ENCODE measurements around the gene SIGLEC10. TPM values are rescaled to one million over a fixed set of nuclear protein-coding genes. Genes with fewer than 3 reads are reported as not detected.

SIGLEC10 gene
- polyA plus RNA-seq, 4 donors = 1.3 to 10.0 (median 2.2) TPM

DNA sequence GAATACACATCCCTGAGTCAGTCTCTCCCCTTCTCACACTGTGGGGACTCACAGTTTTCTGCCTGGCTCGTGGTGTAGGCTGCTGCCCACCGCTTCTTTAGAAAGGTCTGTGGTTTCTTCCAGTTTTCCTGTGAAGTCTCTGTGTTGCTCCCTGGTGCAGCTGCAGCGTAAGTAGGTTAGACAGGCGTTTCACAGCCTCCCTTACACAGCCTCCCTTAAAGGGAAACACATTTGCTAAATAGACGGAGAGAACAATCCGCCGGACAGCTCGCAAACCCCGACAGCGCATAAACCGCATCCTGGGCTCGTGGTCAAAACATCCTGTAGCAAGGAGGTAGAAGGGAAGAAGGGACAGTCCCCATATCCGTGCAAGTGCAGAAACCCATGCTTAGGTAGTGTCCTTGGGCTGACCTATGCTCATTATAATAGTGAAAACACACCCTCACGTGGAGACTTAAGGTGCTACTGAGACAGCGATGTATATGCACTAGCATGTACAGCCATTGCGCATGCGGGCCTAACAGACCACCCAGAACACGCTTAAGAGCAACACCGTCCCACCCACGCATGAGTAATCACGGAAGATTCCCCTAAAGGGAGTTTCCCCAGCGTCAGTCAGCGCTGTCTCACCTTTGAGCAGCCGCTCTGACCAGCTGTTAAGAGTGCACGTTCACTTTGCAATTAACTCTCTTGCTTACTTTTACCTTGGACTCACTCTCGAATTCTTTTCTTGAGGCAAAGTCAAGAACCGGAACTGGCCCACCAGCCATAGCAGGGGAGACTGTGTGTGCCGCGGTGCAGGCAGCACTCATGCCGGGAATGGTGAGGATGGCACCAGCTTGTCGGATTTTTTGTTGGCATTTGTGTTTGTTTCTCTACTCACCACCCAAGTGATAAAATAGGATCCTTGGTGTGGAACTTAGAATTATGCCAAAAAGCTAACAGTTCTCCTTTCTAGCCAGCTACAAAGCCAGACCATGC is 24.3 kb upstream of the SIGLEC10 start:
- peak overlapping the region in 1 of 3 donors; percentile 41 for H3K27ac ChIP-seq (ENCODE audit: low read depth in 1 of 3, low read length in 2 of 3)
- H3K36me3 ChIP-seq (ENCODE audit: control insufficient read depth in 3 of 3, insufficient read depth in 2 of 3, low read depth in 1 of 3, low read length in 3 of 3) = no peaks in the 10 kb centered on the region
- FAIRE-seq (no peak), DNase-seq (peak in 1 of 2 donors; percentile 57)
- H3K9me3 ChIP-seq (ENCODE audit: control insufficient read depth in 2 of 2, insufficient read depth in 1 of 2, low read depth in 1 of 2, low read length in 1 of 2) = no peaks in the 10 kb centered on the region
- 45 to 63% (median 56%) methylated on average over 31 of the region's 31 CpGs for WGBS, 3 donors
- peak overlapping the region in 1 of 3 donors; percentile 5 for H3K4me3 ChIP-seq (ENCODE audit: low read depth in 1 of 3, low read length in 3 of 3)
- H3K4me1 ChIP-seq (ENCODE audit: control insufficient read depth in 3 of 3, insufficient read depth in 2 of 3, low read depth in 1 of 3, low read length in 2 of 3) = peaks cover 0 to 3% (median 0%) of the 10 kb centered on the region in 3 donors
- H3K27me3 ChIP-seq (ENCODE audit: control insufficient read depth in 3 of 3, insufficient read depth in 3 of 3, low read length in 3 of 3) = peaks cover 0 to 5% (median 0%) of the 10 kb centered on the region in 3 donors

DNA sequence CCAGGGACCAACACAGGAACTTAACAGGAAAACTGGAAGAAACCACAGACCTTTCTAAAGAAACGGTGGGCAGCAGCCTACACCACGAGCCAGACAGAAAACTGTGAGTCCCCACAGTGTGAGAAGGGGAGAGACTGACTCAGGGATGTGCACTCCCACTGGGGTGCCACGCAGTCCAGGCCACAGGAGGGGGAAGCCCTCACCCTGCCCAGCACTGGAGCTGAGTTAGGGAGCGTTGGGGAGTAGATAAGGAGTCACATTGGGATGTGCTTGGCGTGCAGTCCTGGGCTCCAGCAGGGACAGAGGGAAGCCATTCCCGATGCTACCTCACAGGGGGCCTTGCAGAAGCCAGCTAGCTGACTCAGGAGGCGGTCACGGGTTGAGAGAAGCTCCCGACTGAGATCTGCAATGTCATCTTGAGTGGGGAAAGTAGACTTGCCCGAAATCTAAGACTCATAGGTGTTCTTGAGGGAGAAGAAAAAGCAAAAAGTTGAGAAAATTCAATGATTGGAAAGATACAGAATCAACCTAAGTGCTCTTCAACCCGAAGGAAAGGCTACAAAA is 23.5 kb upstream of the SIGLEC10 start:
- H3K27me3 ChIP-seq (ENCODE audit: control insufficient read depth in 3 of 3, insufficient read depth in 3 of 3, low read length in 3 of 3) = peaks cover 0 to 5% (median 0%) of the 10 kb centered on the region in 3 donors
- no peak for FAIRE-seq
- DNase-seq = no peak
- H3K4me3 ChIP-seq (ENCODE audit: low read depth in 1 of 3, low read length in 3 of 3) = no peak overlapping the region
- peak overlapping the region in 1 of 3 donors; percentile 41 for H3K27ac ChIP-seq (ENCODE audit: low read depth in 1 of 3, low read length in 2 of 3)
- no peaks in the 10 kb centered on the region for H3K9me3 ChIP-seq (ENCODE audit: control insufficient read depth in 2 of 2, insufficient read depth in 1 of 2, low read depth in 1 of 2, low read length in 1 of 2)
- no peaks in the 10 kb centered on the region for H3K36me3 ChIP-seq (ENCODE audit: control insufficient read depth in 3 of 3, insufficient read depth in 2 of 3, low read depth in 1 of 3, low read length in 3 of 3)
- H3K4me1 ChIP-seq (ENCODE audit: control insufficient read depth in 3 of 3, insufficient read depth in 2 of 3, low read depth in 1 of 3, low read length in 2 of 3) = peaks cover 0 to 3% (median 0%) of the 10 kb centered on the region in 3 donors
- WGBS, 3 donors = 38 to 51% (median 46%) methylated on average over 11 of the region's 11 CpGs

DNA sequence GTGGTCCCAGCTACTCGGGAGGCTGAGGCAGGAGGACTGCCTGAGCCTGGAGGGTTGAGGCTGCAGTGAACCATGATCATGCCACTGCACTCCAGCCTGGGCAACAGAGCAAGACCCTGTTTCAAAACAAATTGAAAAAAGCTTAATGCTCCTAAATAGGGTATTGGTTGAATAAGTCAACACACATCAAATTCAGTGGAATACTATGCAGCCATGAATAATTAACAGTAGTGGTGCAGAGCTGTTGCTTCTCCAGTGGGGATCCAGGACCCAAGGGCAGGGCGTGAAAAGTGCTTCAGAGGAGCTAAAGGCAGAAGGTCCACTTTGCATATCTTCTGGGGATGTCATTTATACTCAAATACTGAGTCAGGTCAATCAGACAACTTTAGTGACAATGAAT is 22.6 kb upstream of the SIGLEC10 start:
- H3K27ac ChIP-seq (ENCODE audit: low read depth in 1 of 3, low read length in 2 of 3) = no peak overlapping the region
- no peaks in the 10 kb centered on the region for H3K9me3 ChIP-seq (ENCODE audit: control insufficient read depth in 2 of 2, insufficient read depth in 1 of 2, low read depth in 1 of 2, low read length in 1 of 2)
- H3K27me3 ChIP-seq (ENCODE audit: control insufficient read depth in 3 of 3, insufficient read depth in 3 of 3, low read length in 3 of 3) = peaks cover 0 to 5% (median 0%) of the 10 kb centered on the region in 3 donors
- no peaks in the 10 kb centered on the region for H3K36me3 ChIP-seq (ENCODE audit: control insufficient read depth in 3 of 3, insufficient read depth in 2 of 3, low read depth in 1 of 3, low read length in 3 of 3)
- H3K4me3 ChIP-seq (ENCODE audit: low read depth in 1 of 3, low read length in 3 of 3) = no peak overlapping the region
- 77 to 80% (median 79%) methylated on average over 2 of the region's 2 CpGs for WGBS, 3 donors
- DNase-seq (no peak), FAIRE-seq (no peak)
- peaks cover 0 to 3% (median 0%) of the 10 kb centered on the region in 3 donors for H3K4me1 ChIP-seq (ENCODE audit: control insufficient read depth in 3 of 3, insufficient read depth in 2 of 3, low read depth in 1 of 3, low read length in 2 of 3)

DNA sequence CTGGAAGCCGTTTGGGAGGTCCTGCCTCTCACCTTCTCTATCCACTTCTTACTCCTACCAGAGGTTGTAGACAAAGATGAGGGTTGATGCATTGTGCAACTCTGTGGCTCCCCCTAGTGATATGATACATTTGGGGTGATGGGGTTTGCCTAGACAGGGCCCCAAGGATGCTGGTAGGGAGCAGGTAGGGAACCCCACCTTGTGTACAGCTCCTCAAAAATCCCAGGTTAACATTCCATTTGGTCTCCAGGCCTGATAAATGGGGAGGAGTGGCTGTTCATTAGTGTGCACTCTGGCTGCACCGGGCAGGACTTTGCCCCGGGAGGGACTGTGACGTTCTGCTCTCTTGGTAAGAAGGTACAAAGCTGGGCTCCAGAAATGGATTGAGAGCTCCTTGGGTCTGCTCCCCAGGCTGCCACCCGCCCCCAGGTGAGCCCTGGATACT is 21.6 kb upstream of the SIGLEC10 start:
- 9 to 50% (median 23%) methylated on average over 5 of the region's 5 CpGs for WGBS, 3 donors
- H3K36me3 ChIP-seq (ENCODE audit: control insufficient read depth in 3 of 3, insufficient read depth in 2 of 3, low read depth in 1 of 3, low read length in 3 of 3) = no peaks in the 10 kb centered on the region
- no peak overlapping the region for H3K27ac ChIP-seq (ENCODE audit: low read depth in 1 of 3, low read length in 2 of 3)
- DNase-seq (peak; percentile 64 to 82), FAIRE-seq (no peak)
- H3K9me3 ChIP-seq (ENCODE audit: control insufficient read depth in 2 of 2, insufficient read depth in 1 of 2, low read depth in 1 of 2, low read length in 1 of 2) = no peaks in the 10 kb centered on the region
- H3K27me3 ChIP-seq (ENCODE audit: control insufficient read depth in 3 of 3, insufficient read depth in 3 of 3, low read length in 3 of 3) = peaks cover 0 to 5% (median 0%) of the 10 kb centered on the region in 3 donors
- peaks cover 0 to 3% (median 0%) of the 10 kb centered on the region in 3 donors for H3K4me1 ChIP-seq (ENCODE audit: control insufficient read depth in 3 of 3, insufficient read depth in 2 of 3, low read depth in 1 of 3, low read length in 2 of 3)
- no peak overlapping the region for H3K4me3 ChIP-seq (ENCODE audit: low read depth in 1 of 3, low read length in 3 of 3)

DNA sequence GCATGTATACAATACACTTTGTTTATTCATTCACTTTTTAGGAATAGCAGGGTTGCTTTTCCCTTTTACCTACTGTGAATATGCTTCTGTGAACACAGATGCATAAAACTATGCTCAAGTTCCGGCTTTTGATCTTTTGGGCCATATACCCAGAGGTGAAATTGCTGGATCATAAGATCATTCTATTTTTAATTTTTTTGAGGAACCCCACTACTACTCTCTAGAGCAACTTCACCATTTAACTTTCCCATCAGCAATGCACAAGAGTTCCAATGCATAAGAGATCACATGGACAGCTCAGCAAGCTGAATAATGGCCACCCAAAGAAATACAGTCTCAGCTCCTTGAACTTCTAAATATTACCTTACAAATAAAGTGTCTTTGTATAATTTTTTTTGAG is 17.0 kb upstream of the SIGLEC10 start:
- Histone ChIP-seq H3K4me1 (ENCODE audit: control insufficient read depth in 3 of 3, insufficient read depth in 2 of 3, low read depth in 1 of 3, low read length in 2 of 3) (peaks cover 0 to 3% (median 0%) of the 10 kb centered on the region in 3 donors), H3K9me3 (ENCODE audit: control insufficient read depth in 2 of 2, insufficient read depth in 1 of 2, low read depth in 1 of 2, low read length in 1 of 2) (no peaks in the 10 kb centered on the region), H3K36me3 (ENCODE audit: control insufficient read depth in 3 of 3, insufficient read depth in 2 of 3, low read depth in 1 of 3, low read length in 3 of 3) (no peaks in the 10 kb centered on the region), H3K27me3 (ENCODE audit: control insufficient read depth in 3 of 3, insufficient read depth in 3 of 3, low read length in 3 of 3) (peaks cover 0 to 5% (median 0%) of the 10 kb centered on the region in 3 donors), H3K27ac (ENCODE audit: low read depth in 1 of 3, low read length in 2 of 3) (no peak overlapping the region), H3K4me3 (ENCODE audit: low read depth in 1 of 3, low read length in 3 of 3) (no peak overlapping the region)
- 82 to 87% (median 86%) methylated on average over 1 of the region's 1 CpG for WGBS, 3 donors
- DNase-seq (no peak), FAIRE-seq (no peak)

DNA sequence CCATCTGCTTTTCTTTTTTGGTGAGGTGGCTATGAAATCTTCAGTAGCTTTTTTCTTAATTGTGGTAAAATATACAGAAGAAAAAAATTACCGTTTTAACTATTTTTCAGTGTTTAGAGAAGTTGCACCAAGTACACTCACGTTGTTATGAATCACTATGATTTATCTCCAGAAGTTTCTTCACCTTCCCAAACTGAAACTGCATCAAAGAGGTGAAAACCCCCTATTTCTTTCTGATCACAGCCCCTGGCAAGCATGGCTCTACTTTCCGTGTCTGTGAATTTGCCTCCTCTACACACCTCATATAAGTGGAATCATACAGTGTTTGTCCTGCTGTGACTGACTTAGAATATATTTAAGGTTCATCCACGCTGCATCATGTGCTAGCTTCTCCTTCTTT is 15.6 kb upstream of the SIGLEC10 start:
- Histone ChIP-seq H3K4me1 (ENCODE audit: control insufficient read depth in 3 of 3, insufficient read depth in 2 of 3, low read depth in 1 of 3, low read length in 2 of 3) (no peaks in the 10 kb centered on the region), H3K36me3 (ENCODE audit: control insufficient read depth in 3 of 3, insufficient read depth in 2 of 3, low read depth in 1 of 3, low read length in 3 of 3) (no peaks in the 10 kb centered on the region), H3K27ac (ENCODE audit: low read depth in 1 of 3, low read length in 2 of 3) (no peak overlapping the region), H3K4me3 (ENCODE audit: low read depth in 1 of 3, low read length in 3 of 3) (no peak overlapping the region), H3K27me3 (ENCODE audit: control insufficient read depth in 3 of 3, insufficient read depth in 3 of 3, low read length in 3 of 3) (peaks cover 0 to 2% (median 0%) of the 10 kb centered on the region in 3 donors), H3K9me3 (ENCODE audit: control insufficient read depth in 2 of 2, insufficient read depth in 1 of 2, low read depth in 1 of 2, low read length in 1 of 2) (no peaks in the 10 kb centered on the region)
- WGBS, 3 donors = 51 to 62% (median 51%) methylated on average over 4 of the region's 4 CpGs
- DNase-seq = no peak
- no peak for FAIRE-seq

DNA sequence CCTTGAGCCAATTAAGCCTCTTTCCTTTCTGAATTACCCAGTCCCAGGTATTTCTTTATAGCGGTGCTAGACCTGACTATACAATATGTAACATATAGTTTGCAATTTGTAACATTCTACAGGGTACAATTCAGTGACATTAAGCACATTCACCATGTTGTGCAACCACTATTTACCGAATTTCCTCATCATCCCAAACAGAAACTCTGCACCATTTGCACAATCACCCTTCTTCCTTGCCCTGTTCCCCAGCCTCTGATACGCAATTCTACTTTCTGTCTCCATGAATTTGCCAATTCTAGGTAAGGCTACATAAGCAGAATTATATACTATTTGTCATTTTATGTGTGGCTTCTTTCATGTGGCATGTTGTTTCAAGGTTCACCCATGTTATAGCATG is 13.7 kb upstream of the SIGLEC10 start:
- no peaks in the 10 kb centered on the region for H3K27me3 ChIP-seq (ENCODE audit: control insufficient read depth in 3 of 3, insufficient read depth in 3 of 3, low read length in 3 of 3)
- H3K27ac ChIP-seq (ENCODE audit: low read depth in 1 of 3, low read length in 2 of 3) = no peak overlapping the region
- 50 to 64% (median 57%) methylated on average over 3 of the region's 3 CpGs for WGBS, 3 donors
- FAIRE-seq (no peak), DNase-seq (no peak)
- H3K9me3 ChIP-seq (ENCODE audit: control insufficient read depth in 2 of 2, insufficient read depth in 1 of 2, low read depth in 1 of 2, low read length in 1 of 2) = no peaks in the 10 kb centered on the region
- H3K36me3 ChIP-seq (ENCODE audit: control insufficient read depth in 3 of 3, insufficient read depth in 2 of 3, low read depth in 1 of 3, low read length in 3 of 3) = no peaks in the 10 kb centered on the region
- H3K4me1 ChIP-seq (ENCODE audit: control insufficient read depth in 3 of 3, insufficient read depth in 2 of 3, low read depth in 1 of 3, low read length in 2 of 3) = no peaks in the 10 kb centered on the region
- H3K4me3 ChIP-seq (ENCODE audit: low read depth in 1 of 3, low read length in 3 of 3) = no peak overlapping the region

DNA sequence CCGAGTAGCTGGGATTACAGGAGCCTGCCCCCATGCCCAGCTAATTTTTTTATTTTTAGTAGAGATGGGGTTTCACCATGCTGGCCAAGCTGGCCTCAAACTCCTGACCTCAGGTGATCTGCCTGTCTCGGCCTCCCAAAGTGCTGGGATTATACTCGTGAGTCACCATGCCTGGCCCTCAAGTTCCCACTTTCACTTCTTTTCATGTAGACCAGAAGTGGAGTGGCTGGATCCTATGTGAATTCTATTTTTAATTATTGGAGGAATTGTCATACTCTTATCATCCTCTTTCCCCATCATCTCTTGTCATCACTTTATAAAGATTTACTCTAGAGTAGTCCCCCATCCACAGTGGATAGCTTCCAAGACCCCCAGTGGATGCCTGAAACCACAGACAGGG is 12.8 kb upstream of the SIGLEC10 start:
- H3K27me3 ChIP-seq (ENCODE audit: control insufficient read depth in 3 of 3, insufficient read depth in 3 of 3, low read length in 3 of 3) = no peaks in the 10 kb centered on the region
- FAIRE-seq (no peak), DNase-seq (no peak)
- WGBS, 3 donors = 47 to 55% (median 48%) methylated on average over 3 of the region's 3 CpGs
- H3K9me3 ChIP-seq (ENCODE audit: control insufficient read depth in 2 of 2, insufficient read depth in 1 of 2, low read depth in 1 of 2, low read length in 1 of 2) = no peaks in the 10 kb centered on the region
- no peaks in the 10 kb centered on the region for H3K36me3 ChIP-seq (ENCODE audit: control insufficient read depth in 3 of 3, insufficient read depth in 2 of 3, low read depth in 1 of 3, low read length in 3 of 3)
- no peaks in the 10 kb centered on the region for H3K4me1 ChIP-seq (ENCODE audit: control insufficient read depth in 3 of 3, insufficient read depth in 2 of 3, low read depth in 1 of 3, low read length in 2 of 3)
- H3K4me3 ChIP-seq (ENCODE audit: low read depth in 1 of 3, low read length in 3 of 3) = no peak overlapping the region
- H3K27ac ChIP-seq (ENCODE audit: low read depth in 1 of 3, low read length in 2 of 3) = no peak overlapping the region

All from small intestine (tissue), 7 donors.